ENCODE measurements around the gene CARF.
"Not testable (repeated sequence)": the region's sequence is repeated elsewhere in the genome, so short reads cannot be mapped to it uniquely, and the experiment has no call there.

GRCh38 chr2:202912342-202913201, 497 bp downstream of the CARF start:
- not testable (repeated sequence) for TF ChIP-seq CTCF (IDR thresholded peaks at IDR 0.05; ENCODE audit: insufficient read depth, low read length); POLR2AphosphoS5 (IDR thresholded peaks at IDR 0.05; ENCODE audit: low read depth)
